CD8-positive, alpha-beta memory T cell (primary cell): ENCODE results near the gene ZBTB22. TPM values are rescaled to one million over a fixed set of nuclear protein-coding genes. Genes with fewer than 3 reads are reported as not detected.
A peak's percentile ranks its signal among the peaks of the same experiment; 100 is the strongest.

Experiments
- CTCF ChIA-PET: fragments of 350-600 bp; sonication (Branson Sonifier 250); formaldehyde crosslinking; loops from one replicate; lab custom pipeline; 2021; ENCODE audit warnings: antibody characterized with exemption; lab: Charles Lee
- POLR2A ChIA-PET: fragments of 350-600 bp; sonication (Branson Sonifier 250); formaldehyde crosslinking; loops from one replicate; lab custom pipeline; 2021; ENCODE audit warnings: antibody characterized with exemption; lab: Charles Lee
- DNase-seq, 5 donors: peaks; one replicate each; pipeline versions ENCODE4 v3.0.0 to v3.0.0-alpha.2; 2020 to 2022; ENCODE audit warnings: mixed read lengths in 1 of 5
- H3K27ac ChIP-seq: one replicate; pipeline ENCODE4 v1.7.0; 2013; ENCODE audit warnings: low read depth, mild to moderate bottlenecking, low read length, moderate library complexity
- H3K27me3 ChIP-seq: 2 replicates; pipeline ENCODE4 v1.7.0; 2013; ENCODE audit warnings: low read length, mild to moderate bottlenecking; ENCODE audit not compliant: insufficient read depth, poor library complexity, severe bottlenecking
- H3K36me3 ChIP-seq: 2 replicates; pipeline ENCODE4 v1.7.0; 2013; ENCODE audit warnings: mild to moderate bottlenecking, low read length, moderate library complexity; ENCODE audit not compliant: insufficient read depth
- H3K4me1 ChIP-seq: 2 replicates; pipeline ENCODE4 v1.7.0; 2013; ENCODE audit warnings: mild to moderate bottlenecking, low read length, moderate library complexity; ENCODE audit not compliant: insufficient read depth
- H3K4me3 ChIP-seq: 2 replicates; pipeline ENCODE4 v1.7.0; 2013; ENCODE audit warnings: mild to moderate bottlenecking, low read length
- H3K9me3 ChIP-seq: 2 replicates; pipeline ENCODE4 v1.7.0; 2013; ENCODE audit warnings: mild to moderate bottlenecking, low read length
- H3K27ac Mint-ChIP-seq, 8 donors: one replicate each; pipeline ENCODE4 v1.8.0; 2020 to 2021; ENCODE audit warnings: mixed read lengths in 8 of 8, mild to moderate bottlenecking in 6 of 8, inconsistent platforms in 3 of 8, moderate library complexity in 3 of 8
- H3K27me3 Mint-ChIP-seq, 2 donors: one replicate each; pipeline ENCODE4 v1.8.0; 2020 to 2021; ENCODE audit warnings: mixed read lengths in 2 of 2, mild to moderate bottlenecking in 1 of 2, moderate library complexity in 1 of 2
- H3K36me3 Mint-ChIP-seq, 3 donors: one replicate each; pipeline ENCODE4 v1.8.0; 2020 to 2021; ENCODE audit warnings: mixed read lengths in 3 of 3, inconsistent platforms in 1 of 3, mild to moderate bottlenecking in 1 of 3
- H3K4me1 Mint-ChIP-seq, 3 donors: one replicate each; pipeline ENCODE4 v1.8.0; 2020 to 2021; ENCODE audit warnings: mixed read lengths in 3 of 3, inconsistent platforms in 1 of 3, mild to moderate bottlenecking in 1 of 3
- H3K4me3 Mint-ChIP-seq, 7 donors: one replicate each; pipeline ENCODE4 v1.8.0; 2020 to 2021; ENCODE audit warnings: mixed read lengths in 7 of 7, mild to moderate bottlenecking in 6 of 7, moderate library complexity in 4 of 7, inconsistent platforms in 2 of 7
- H3K9me3 Mint-ChIP-seq, 5 donors: one replicate each; pipeline ENCODE4 v1.8.0; 2020 to 2022; ENCODE audit warnings: mixed read lengths in 5 of 5, mild to moderate bottlenecking in 3 of 5, moderate library complexity in 2 of 5, inconsistent platforms in 1 of 5
- polyA plus RNA-seq: library from polyadenylated mRNA; unstranded; fragments of 300-500 nt; fragmentation: Illumina TruSeq; gene quantifications from one replicate; pipeline ENCODE4 v1.2.3, GENCODE V29; 2021
- total RNA-seq, 2 experiments: library from RNA; stranded (reverse); gene quantifications; one replicate each; pipeline ENCODE4 v1.2.3, GENCODE V29; 2021

The ZBTB22 gene
- total and polyA plus RNA-seq, 3 experiments from 2014 or later: 6.9 to 12.7 (median 7.8) TPM

DNA sequence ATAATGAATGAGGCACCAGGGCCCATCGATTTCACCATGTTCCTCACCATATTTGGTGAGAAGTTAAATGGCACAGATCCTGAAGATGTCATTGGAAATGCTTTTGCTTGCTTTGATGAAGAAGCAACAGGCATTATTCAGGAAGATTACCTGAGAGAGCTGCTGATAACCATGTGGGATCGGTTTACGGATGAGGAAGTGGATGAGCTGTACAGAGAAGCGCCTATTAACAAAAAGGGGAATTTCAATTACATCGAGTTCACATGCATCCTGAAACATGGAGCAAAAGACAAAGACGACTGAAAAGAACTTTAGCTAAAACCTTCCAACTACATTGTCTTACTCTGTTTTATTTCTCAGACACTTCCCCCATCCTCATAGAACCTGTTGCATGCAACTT lies 21.6 kb upstream of the ZBTB22 start:
- Histone ChIP-seq H3K27ac (no peak overlapping the region), H3K27me3 (no peaks in the 10 kb centered on the region), H3K9me3 (no peaks in the 10 kb centered on the region), H3K36me3 (no peaks in the 10 kb centered on the region), H3K4me1 (peaks cover 19% of the 10 kb centered on the region), H3K4me3 (no peak overlapping the region)
- no peak for DNase-seq
- ChIA-PET CTCF (no interaction called here), POLR2A (no interaction called here)
- peaks cover 0 to 4% of the 10 kb centered on the region in 2 donors for H3K27me3 Mint-ChIP-seq
- no peak overlapping the region for H3K4me3 Mint-ChIP-seq
- H3K4me1 Mint-ChIP-seq: peaks cover 17 to 28% (median 23%) of the 10 kb centered on the region in 3 donors
- H3K27ac Mint-ChIP-seq: peak overlapping the region in 1 of 8 donors; percentile 42
- no peaks in the 10 kb centered on the region for H3K36me3 Mint-ChIP-seq
- peaks cover 0 to 2% (median 0%) of the 10 kb centered on the region in 5 donors for H3K9me3 Mint-ChIP-seq

DNA sequence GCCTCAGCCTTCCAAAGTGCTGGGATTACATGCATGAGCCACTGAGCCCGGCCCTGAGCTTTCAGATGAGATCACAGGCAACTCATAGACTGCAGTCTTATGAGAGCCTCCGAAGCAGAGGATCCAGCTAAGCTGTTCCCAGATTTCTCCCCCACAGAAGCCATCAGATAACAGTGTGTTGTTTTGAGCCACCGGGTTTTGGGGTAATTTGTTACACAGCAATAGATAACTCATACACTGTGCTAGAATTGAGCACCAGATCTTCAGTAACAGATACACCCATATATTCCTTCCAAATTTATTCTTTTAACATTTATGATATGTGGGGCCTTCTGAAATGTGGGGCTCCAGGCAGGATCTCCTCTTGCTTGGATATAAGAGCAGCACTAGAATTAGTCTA lies 19.0 kb upstream of the ZBTB22 start:
- H3K36me3 Mint-ChIP-seq: no peaks in the 10 kb centered on the region
- H3K9me3 ChIP-seq: no peaks in the 10 kb centered on the region
- no peaks in the 10 kb centered on the region for H3K36me3 ChIP-seq
- ChIA-PET CTCF (interaction anchor here (1.3 to 3.2 kb wide), 2 partner anchors 8 to 36 kb away, joined by 3 to 9 read pairs; no protein-coding TSS in a partner anchor), POLR2A (interaction anchor here (0.6 kb wide), 1 partner anchor 38 kb away, joined by 5 read pairs; no protein-coding TSS in a partner anchor)
- H3K4me1 Mint-ChIP-seq: peaks cover 5 to 14% (median 8%) of the 10 kb centered on the region in 3 donors
- no peak for DNase-seq
- H3K4me3 Mint-ChIP-seq: no peak overlapping the region
- no peak overlapping the region for H3K27ac Mint-ChIP-seq
- H3K9me3 Mint-ChIP-seq: no peaks in the 10 kb centered on the region
- H3K27ac ChIP-seq: no peak overlapping the region
- no peaks in the 10 kb centered on the region for H3K27me3 Mint-ChIP-seq
- H3K4me3 ChIP-seq: no peak overlapping the region
- H3K27me3 ChIP-seq: no peaks in the 10 kb centered on the region
- H3K4me1 ChIP-seq: no peaks in the 10 kb centered on the region

DNA sequence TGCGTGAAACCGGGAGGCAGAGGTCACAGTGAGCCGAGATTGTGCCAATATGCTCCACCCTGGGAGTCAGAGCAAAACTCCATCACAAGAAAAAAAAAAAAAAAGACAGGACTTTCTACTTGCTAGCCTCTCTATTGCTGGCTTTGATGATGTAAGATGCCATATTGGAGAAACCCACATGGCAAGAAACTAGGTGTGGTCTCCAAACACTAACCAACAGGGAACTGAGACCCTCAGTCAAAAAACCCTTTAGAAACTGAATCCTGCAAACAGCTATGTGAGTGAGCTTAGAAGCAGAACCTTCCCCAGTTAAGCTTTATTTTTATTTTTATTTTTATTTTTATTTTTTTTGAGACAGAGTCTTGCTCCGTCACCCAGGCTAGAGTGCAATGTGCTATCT lies 18.4 kb upstream of the ZBTB22 start:
- Mint-ChIP-seq H3K27me3 (no peaks in the 10 kb centered on the region), H3K4me3 (no peak overlapping the region), H3K27ac (no peak overlapping the region), H3K36me3 (no peaks in the 10 kb centered on the region), H3K4me1 (peaks cover 5 to 14% (median 8%) of the 10 kb centered on the region in 3 donors), H3K9me3 (no peaks in the 10 kb centered on the region)
- Histone ChIP-seq H3K4me3 (no peak overlapping the region), H3K4me1 (no peaks in the 10 kb centered on the region), H3K9me3 (no peaks in the 10 kb centered on the region), H3K36me3 (no peaks in the 10 kb centered on the region), H3K27me3 (no peaks in the 10 kb centered on the region), H3K27ac (no peak overlapping the region)
- CTCF ChIA-PET: interaction anchor here (1.3 to 3.2 kb wide), 2 partner anchors 9 to 35 kb away, joined by 3 to 9 read pairs; no protein-coding TSS in a partner anchor
- no peak for DNase-seq
- POLR2A ChIA-PET: interaction anchor here (0.6 kb wide), 1 partner anchor 38 kb away, joined by 5 read pairs; no protein-coding TSS in a partner anchor

DNA sequence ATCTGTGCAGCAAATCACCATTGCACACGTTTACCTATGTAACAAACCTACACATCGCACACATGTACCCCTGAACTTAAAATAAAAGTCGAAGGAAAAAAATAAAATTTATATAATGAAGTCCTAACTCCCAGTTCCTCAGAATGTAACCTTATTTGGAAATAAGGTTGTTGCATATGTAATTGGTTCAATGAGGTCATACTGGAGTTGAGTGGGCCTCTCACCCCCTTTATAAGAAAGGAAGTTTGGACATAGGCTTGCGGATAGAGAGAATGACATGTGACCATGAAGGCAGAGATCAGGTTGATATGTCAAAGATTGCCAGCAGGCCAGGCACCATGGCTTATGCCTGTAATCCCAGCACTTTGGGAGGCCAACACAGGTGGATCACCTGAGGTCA lies 16.1 kb upstream of the ZBTB22 start:
- H3K36me3 ChIP-seq: no peaks in the 10 kb centered on the region
- no peaks in the 10 kb centered on the region for H3K4me1 ChIP-seq
- ChIA-PET CTCF (no interaction called here), POLR2A (no interaction called here)
- H3K4me1 Mint-ChIP-seq: peaks cover 3 to 7% (median 4%) of the 10 kb centered on the region in 3 donors
- peaks cover 0 to 3% of the 10 kb centered on the region in 2 donors for H3K27me3 Mint-ChIP-seq
- H3K9me3 ChIP-seq: no peaks in the 10 kb centered on the region
- H3K9me3 Mint-ChIP-seq: no peaks in the 10 kb centered on the region
- no peak overlapping the region for H3K4me3 Mint-ChIP-seq
- no peak for DNase-seq
- no peak overlapping the region for H3K27ac Mint-ChIP-seq
- H3K36me3 Mint-ChIP-seq: no peaks in the 10 kb centered on the region
- no peak overlapping the region for H3K27ac ChIP-seq
- H3K4me3 ChIP-seq: no peak overlapping the region
- H3K27me3 ChIP-seq: no peaks in the 10 kb centered on the region

DNA sequence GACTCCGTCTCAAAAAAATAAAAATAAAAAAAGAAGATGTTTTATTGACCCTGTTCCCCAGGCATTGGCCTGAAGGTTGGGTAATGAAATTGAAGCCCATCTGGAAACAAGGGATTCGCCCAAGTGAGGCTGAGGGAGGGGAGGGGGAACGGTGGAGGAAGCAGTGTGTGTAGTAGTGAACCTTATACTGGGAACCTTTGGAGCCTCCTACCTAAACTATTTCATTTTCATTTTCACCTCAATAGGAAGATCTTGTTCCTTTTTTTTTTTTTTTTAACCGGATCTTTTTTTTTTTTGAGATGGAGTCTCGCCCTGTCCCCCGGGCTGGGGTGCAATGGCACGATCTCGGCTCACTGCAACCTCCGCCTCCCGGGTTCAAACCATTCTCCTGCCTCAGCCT lies 13.2 kb upstream of the ZBTB22 start:
- H3K4me3 Mint-ChIP-seq: no peak overlapping the region
- CTCF ChIA-PET: no interaction called here
- POLR2A ChIA-PET: no interaction called here
- no peaks in the 10 kb centered on the region for H3K4me1 ChIP-seq
- no peaks in the 10 kb centered on the region for H3K27me3 ChIP-seq
- H3K27me3 Mint-ChIP-seq: peaks cover 0 to 3% of the 10 kb centered on the region in 2 donors
- no peaks in the 10 kb centered on the region for H3K9me3 Mint-ChIP-seq
- no peak overlapping the region for H3K27ac Mint-ChIP-seq
- no peaks in the 10 kb centered on the region for H3K9me3 ChIP-seq
- no peaks in the 10 kb centered on the region for H3K36me3 Mint-ChIP-seq
- no peak overlapping the region for H3K4me3 ChIP-seq
- DNase-seq: no peak
- no peaks in the 10 kb centered on the region for H3K36me3 ChIP-seq
- H3K4me1 Mint-ChIP-seq: peaks cover 4 to 7% (median 5%) of the 10 kb centered on the region in 3 donors
- H3K27ac ChIP-seq: no peak overlapping the region

DNA sequence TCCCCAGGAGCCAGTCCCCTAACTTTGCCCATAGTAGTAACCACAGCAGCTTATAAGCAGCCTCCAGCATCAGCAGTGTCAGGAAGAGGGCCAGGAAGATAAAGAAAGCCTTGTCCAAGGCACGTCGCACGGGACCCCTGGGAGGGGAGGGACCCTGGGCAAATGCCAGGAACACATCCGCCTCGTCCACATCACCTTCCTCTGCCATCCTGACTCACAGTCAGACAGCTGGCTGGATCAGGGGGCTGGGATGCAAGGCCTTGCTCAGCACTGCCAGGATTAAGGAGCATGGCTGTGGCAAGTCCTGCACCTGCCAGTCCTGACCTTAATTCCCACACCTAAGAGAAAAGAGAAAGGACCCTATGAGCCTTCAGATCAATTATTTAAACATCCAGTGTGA lies 11.5 kb upstream of the ZBTB22 start:
- H3K4me1 Mint-ChIP-seq: peaks cover 3 to 4% (median 4%) of the 10 kb centered on the region in 3 donors
- no peaks in the 10 kb centered on the region for H3K9me3 ChIP-seq
- H3K4me3 ChIP-seq: no peak overlapping the region
- no peaks in the 10 kb centered on the region for H3K36me3 ChIP-seq
- H3K27me3 ChIP-seq: no peaks in the 10 kb centered on the region
- no peak for DNase-seq
- H3K27ac ChIP-seq: no peak overlapping the region
- peak overlapping the region in 1 of 8 donors; percentile 47 for H3K27ac Mint-ChIP-seq
- peak overlapping the region in 1 of 7 donors; percentile 16 for H3K4me3 Mint-ChIP-seq
- POLR2A ChIA-PET: no interaction called here
- H3K9me3 Mint-ChIP-seq: no peaks in the 10 kb centered on the region
- CTCF ChIA-PET: interaction anchor here (0.9 kb wide), 1 partner anchor 17 kb away, joined by 3 read pairs; no protein-coding TSS in a partner anchor
- no peaks in the 10 kb centered on the region for H3K36me3 Mint-ChIP-seq
- H3K4me1 ChIP-seq: peaks cover 4% of the 10 kb centered on the region
- H3K27me3 Mint-ChIP-seq: peaks cover 0 to 3% of the 10 kb centered on the region in 2 donors

DNA sequence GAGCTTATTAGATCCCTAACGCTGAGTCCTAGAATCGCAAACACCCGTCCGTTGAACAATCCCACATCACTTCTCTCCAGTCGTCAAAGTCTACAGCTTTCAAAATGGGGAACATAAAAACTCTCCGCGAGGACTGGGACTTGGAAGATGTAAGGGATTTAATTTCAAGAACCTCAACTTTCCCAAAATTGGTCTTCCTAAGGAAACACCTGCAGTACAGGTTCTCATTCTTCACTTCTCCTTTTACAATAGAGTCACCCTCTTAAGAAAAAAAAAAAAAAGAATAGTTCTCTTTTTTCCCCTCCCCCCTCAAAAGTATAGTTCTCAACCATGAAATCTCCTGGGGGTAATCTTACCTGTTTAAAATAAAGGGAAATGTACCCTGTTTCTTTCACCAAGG lies 6.6 kb upstream of the ZBTB22 start:
- Histone ChIP-seq H3K9me3 (no peaks in the 10 kb centered on the region), H3K27ac (no peak overlapping the region), H3K4me3 (peak overlapping the region; percentile 88), H3K4me1 (peaks cover 39% of the 10 kb centered on the region), H3K27me3 (no peaks in the 10 kb centered on the region), H3K36me3 (peaks cover 26% of the 10 kb centered on the region)
- ChIA-PET POLR2A (interaction anchor here (0.7 kb wide), 1 partner anchor 25 kb away, joined by 6 read pairs; no protein-coding TSS in a partner anchor), CTCF (interaction anchor here (0.7 to 1.7 kb wide), 3 partner anchors 25 to 175 kb away, joined by 3 read pairs; partner anchors contain the start of gene B3GALT4)
- H3K36me3 Mint-ChIP-seq: peaks cover 9 to 40% (median 12%) of the 10 kb centered on the region in 3 donors
- H3K27me3 Mint-ChIP-seq: no peaks in the 10 kb centered on the region
- peak overlapping the region; percentile 88 to 99 (median 98) for H3K27ac Mint-ChIP-seq
- H3K4me1 Mint-ChIP-seq: peaks cover 42 to 51% (median 47%) of the 10 kb centered on the region in 3 donors
- H3K9me3 Mint-ChIP-seq: no peaks in the 10 kb centered on the region
- peak overlapping the region; percentile 91 to 100 (median 100) for H3K4me3 Mint-ChIP-seq
- DNase-seq: no peak

DNA sequence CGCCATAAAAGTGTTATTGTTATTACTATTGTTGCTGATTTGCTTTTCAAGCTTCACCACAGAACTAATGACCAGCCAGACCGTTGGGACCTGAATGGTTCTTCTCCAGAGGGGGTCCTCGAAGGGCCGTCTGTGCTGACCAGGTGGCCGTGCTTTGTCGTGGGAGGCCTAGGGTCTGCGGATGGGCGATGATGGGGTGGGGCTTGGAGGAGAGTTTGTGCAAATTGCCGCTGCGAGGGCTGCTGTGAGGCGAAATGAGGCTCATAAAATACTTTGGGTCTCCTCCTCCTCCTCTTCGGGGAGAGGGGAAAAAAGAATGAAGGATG lies 6.0 kb upstream of the ZBTB22 start:
- ChIA-PET POLR2A (no interaction called here), CTCF (interaction anchor here (1.5 kb wide), 1 partner anchor 24 kb away, joined by 3 read pairs; no protein-coding TSS in a partner anchor)
- peak overlapping the region; percentile 91 for H3K27ac ChIP-seq
- Mint-ChIP-seq H3K27ac (peak overlapping the region; percentile 88 to 99 (median 98)), H3K4me1 (peaks cover 47 to 56% (median 53%) of the 10 kb centered on the region in 3 donors), H3K4me3 (peak overlapping the region; percentile 91 to 100 (median 100)), H3K9me3 (no peaks in the 10 kb centered on the region), H3K27me3 (no peaks in the 10 kb centered on the region), H3K36me3 (peaks cover 12 to 46% (median 13%) of the 10 kb centered on the region in 3 donors)
- H3K4me3 ChIP-seq: peak overlapping the region; percentile 88
- no peaks in the 10 kb centered on the region for H3K9me3 ChIP-seq
- H3K36me3 ChIP-seq: peaks cover 31% of the 10 kb centered on the region
- no peak for DNase-seq
- no peaks in the 10 kb centered on the region for H3K27me3 ChIP-seq
- peaks cover 44% of the 10 kb centered on the region for H3K4me1 ChIP-seq
